ENCODE data around the gene B4GALT1.

- TF ChIP-seq CTCF (conservative IDR thresholded peaks at IDR 0.05; ENCODE audit: low read length), result no peak
- TF ChIP-seq EZH2phosphoT487 (IDR thresholded peaks at IDR 0.05; ENCODE audit: borderline replicate concordance, low read depth, low read length), result no peak
These were observed 43.1 kb downstream of the B4GALT1 start for GRCh38 chr9:33124046-33124445.

Data from OCI-LY7 (cell line).